HG03066 (cell line): Measurements from ENCODE around the gene LCE2D.
"Not testable (repeated sequence)": the region's sequence is repeated elsewhere in the genome, so short reads cannot be mapped to it uniquely, and the experiment has no call there.

Experiments
- ATAC-seq: cut with Tn5 transposase; IDR thresholded peaks from one replicate; pipeline ENCODE4 v1.9.1; 2021; ENCODE audit warnings: low read depth; ENCODE audit not compliant: unreplicated experiment

The LCE2D gene

DNA sequence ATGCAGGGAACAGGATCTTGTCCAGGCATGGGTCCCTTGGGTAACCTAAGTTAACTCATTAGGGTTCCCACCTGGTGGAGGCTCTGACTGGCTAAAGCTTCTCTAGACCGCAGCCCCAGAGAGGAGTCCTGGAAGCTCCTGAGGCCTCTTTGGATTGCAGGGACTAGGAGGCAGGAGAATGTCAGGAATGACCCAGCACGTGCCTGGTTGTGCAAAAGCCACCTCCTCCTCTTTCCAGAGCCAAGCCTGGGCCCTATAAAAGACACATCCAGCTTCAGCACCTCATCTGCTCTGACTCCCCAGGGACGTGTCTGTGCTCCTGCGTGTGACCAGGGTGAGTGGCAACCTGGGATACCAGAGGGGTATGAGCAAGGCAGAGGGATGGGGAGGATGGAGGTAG lies 22.6 kb downstream of the LCE2D start, which contains the start of gene LCE2B:
TSS of gene LCE2B (plus strand) at position 301 of the 400 bp plus-strand sequence. CDS start 721 bp downstream, outside the sequence.
- ATAC-seq, result not testable (repeated sequence)

DNA sequence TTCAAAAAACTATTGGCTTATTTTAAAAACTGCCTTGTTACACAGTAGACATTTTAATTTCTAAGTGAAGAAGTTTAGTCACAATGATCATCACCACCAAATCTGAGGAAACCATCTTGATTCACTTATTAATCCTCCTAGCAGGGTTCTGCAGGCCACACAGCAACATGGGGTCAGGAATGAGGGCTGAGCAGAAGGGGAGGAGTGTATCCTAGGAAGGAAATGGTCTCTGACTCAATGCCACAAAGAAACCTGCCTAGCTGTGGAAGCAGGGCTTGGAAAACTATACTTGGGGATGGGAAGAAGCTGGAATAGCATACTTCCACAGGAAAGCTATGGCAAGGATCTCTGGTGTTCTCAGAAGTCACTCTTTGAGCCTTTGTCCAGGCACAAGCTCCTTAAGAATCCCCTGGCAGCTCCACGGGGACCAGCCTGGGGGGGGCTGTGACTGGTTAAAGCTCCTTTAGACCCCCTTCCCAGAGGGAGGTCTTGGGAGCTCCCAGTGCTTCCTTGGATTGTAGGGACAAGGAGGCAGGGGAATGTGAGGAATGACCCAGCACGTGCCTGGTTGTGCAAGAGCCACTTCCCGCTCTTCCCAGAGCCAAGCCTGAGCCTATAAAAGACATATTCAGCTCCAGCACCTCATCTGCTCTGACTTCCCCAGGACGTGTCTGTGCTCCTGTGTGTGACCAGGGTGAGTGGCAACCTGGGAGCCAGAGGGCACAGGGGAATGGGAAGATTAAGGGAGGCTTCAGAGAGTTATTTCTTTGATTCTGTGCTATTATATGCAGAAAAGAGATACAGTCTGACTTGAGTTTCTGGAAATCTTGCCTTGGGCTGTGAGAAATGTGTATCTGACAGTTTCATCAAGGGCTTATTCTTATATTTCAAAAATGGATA lies 34.8 kb downstream of the LCE2D start, which contains the start of gene LCE2A:
TSS of gene LCE2A (plus strand) at position 645 of the 900 bp plus-strand sequence. CDS start 557 bp downstream, outside the sequence.
- no peak for ATAC-seq

DNA sequence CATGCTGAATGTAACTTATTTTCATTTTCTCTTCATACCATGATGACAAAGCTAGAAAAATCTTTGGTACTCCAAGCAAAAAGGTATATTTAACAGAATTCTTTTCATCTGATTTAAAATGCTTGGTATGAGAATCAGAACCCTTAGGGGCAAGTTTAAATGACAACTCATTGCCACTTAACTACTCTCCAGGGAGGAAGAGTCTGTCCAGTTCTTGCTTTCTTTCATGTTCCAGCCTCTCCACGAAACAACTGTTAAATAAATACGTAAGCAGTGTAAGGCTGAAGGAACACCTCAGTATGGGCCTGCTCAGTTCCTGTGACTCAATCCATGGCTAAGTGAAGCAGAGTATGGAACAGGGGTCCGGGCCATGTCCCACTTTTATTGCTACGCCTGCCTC lies 36.6 kb downstream of the LCE2D start:
- ATAC-seq, result no peak

DNA sequence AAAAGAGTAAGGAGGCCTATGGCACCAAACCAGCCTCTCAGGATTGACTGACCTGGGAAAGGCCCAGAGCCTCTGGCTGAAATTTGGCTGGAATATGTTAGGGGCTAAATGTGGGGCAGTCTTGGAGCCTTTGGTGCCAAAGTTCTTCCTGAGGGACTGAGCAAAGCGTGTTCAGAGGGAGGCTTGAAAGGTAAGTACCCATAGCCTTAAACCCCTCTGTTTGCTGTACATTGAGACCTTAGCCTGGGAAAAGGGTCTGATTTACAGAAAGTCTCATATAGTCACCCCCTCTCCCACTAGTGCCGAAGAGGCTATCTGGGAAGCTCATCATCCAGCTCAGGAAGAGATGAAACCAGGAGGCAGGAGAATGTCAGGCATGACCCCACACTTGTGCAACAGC lies 44.7 kb downstream of the LCE2D start, which contains the start of gene LCE4A:
TSS of gene LCE4A (plus strand) at position 301 of the 400 bp plus-strand sequence. CDS start 916 bp downstream, outside the sequence.
- no peak for ATAC-seq
